Thoracic aorta (tissue), 2 donors: Measurements from ENCODE around the gene SPDYE2. TPM values are rescaled to one million over a fixed set of nuclear protein-coding genes. Genes with fewer than 3 reads are reported as not detected.
"Not testable (repeated sequence)": the region's sequence is repeated elsewhere in the genome, so short reads cannot be mapped to it uniquely, and the experiment has no call there.

ENCODE experiments used
- ATAC-seq: fragments of 150-250 bp; one replicate; pipeline ENCODE4 v1.8.0; 2017; ENCODE audit warnings: low read depth; ENCODE audit not compliant: insufficient number of reproducible peaks, low FRiP score
- DNase-seq: peaks from one replicate; pipeline ENCODE4 v3.0.0-alpha.2; 2020; ENCODE audit warnings: low spot score
- H3K27ac ChIP-seq, 2 donors: fragments of 200-600 bp; sonication (generic); 1 replicate in 1 of 2; 2 replicates in 1 of 2; pipeline ENCODE4 v1.5.1; 2016; ENCODE audit warnings: mild to moderate bottlenecking in 2 of 2, moderate library complexity in 2 of 2
- H3K27me3 ChIP-seq: fragments of 200-600 bp; sonication (generic); replicated peaks from 2 replicates; pipeline ENCODE4 v1.6.0; 2016; ENCODE audit warnings: mild to moderate bottlenecking; ENCODE audit not compliant: insufficient read depth
- H3K36me3 ChIP-seq: fragments of 200-600 bp; sonication (generic); one replicate; pipeline ENCODE4 v1.5.1; 2016
- H3K4me1 ChIP-seq, 2 donors: fragments of 200-600 bp; sonication (generic); 1 replicate in 1 of 2; 2 replicates in 1 of 2; pipeline versions ENCODE4 v1.5.1 to v1.6.0; 2016; ENCODE audit warnings: low read depth in 2 of 2, mild to moderate bottlenecking in 1 of 2; ENCODE audit not compliant: control insufficient read depth in 1 of 2
- H3K4me3 ChIP-seq: fragments of 200-600 bp; sonication (generic); 2 replicates; pipeline ENCODE4 v1.5.1; 2016; ENCODE audit warnings: mild to moderate bottlenecking
- H3K9me3 ChIP-seq: fragments of 200-600 bp; sonication (generic); 2 replicates; pipeline ENCODE4 v1.5.1; 2016
- total RNA-seq, 2 donors: library from RNA; depleted of rRNA; stranded (reverse); fragments of >200 nt; gene quantifications; one replicate each; pipeline versions ENCODE4 v1.1.0 to v1.2.3, GENCODE V29; 2016
- TF ChIP-seq, protein P1 (sequence below): fragments of 200-600 bp; sonication (generic); IDR thresholded peaks from one replicate; pipeline ENCODE4 v1.5.1; 2019; ENCODE audit warnings: antibody characterized with exemption

Gene SPDYE2
- total RNA-seq, 2 donors from 2014 or later: not detected

DNA sequence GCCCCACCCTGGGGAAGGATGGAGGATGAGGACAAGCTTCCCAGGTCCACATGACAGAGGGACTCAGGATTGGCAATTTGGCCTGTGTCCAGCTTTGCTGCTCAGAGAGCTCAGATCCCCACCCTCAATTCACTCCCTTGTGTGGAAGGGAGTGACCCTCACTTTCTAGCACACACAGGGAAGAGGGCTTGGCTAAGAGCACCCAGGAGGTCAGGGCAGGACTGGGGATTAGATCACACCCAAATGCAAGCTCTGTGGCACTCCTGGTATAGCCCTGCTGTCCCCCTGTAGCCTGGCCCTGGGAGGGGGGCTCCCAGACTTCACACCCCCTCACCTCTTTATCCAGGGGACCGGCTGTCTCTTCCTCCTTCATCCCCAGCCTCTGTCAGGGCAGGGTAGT lies 6.7 kb upstream of the SPDYE2 start:
- H3K36me3 ChIP-seq, DNase-seq, H3K4me3 ChIP-seq, ATAC-seq, H3K4me1 ChIP-seq, H3K27me3 ChIP-seq, H3K9me3 ChIP-seq, H3K27ac ChIP-seq: not testable (repeated sequence)

DNA sequence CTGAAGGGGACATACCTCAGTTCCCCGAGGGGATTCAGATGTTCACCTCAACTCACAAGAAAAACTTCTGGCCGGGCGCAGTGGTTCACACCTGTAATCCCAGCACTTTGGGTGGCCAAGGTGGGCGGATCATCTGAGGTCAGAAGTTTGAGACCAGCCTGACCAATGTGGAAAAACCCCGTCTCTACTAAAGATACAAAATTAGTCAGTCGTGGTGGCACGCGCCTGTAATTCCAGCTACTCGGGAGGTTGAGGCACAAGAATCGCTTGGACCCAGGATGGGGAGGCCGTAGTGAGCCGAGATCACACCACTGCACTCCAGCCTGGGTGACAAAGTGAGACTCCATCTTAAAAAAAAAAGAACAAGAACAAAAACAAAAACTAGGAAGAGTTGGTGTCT lies 5.7 kb upstream of the SPDYE2 start:
- not testable (repeated sequence) for H3K27ac ChIP-seq, H3K4me3 ChIP-seq, H3K9me3 ChIP-seq, ATAC-seq, H3K27me3 ChIP-seq, H3K4me1 ChIP-seq, DNase-seq, H3K36me3 ChIP-seq

DNA sequence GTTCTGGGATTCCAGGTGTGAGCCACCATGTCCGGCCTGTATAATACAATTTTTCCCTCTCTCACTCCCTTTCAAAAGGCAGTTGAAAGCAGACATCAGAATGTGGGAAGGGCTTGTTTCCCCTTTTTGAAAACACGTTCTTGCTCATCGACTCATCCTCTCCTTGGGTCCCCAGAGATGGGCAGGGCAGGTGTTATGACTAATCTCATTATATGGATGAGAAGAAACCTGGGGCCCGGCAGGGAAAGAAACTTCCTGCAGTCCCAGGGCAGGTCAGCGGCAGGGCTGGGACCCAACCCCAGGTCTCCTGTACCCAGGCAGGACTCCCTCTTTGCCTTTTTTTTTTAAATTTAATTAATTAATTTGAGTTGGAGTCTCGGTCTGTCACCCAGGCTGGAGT lies 4.7 kb upstream of the SPDYE2 start:
- DNase-seq, H3K27me3 ChIP-seq, H3K4me3 ChIP-seq, H3K27ac ChIP-seq, H3K9me3 ChIP-seq, H3K36me3 ChIP-seq, ATAC-seq, H3K4me1 ChIP-seq: not testable (repeated sequence)

DNA sequence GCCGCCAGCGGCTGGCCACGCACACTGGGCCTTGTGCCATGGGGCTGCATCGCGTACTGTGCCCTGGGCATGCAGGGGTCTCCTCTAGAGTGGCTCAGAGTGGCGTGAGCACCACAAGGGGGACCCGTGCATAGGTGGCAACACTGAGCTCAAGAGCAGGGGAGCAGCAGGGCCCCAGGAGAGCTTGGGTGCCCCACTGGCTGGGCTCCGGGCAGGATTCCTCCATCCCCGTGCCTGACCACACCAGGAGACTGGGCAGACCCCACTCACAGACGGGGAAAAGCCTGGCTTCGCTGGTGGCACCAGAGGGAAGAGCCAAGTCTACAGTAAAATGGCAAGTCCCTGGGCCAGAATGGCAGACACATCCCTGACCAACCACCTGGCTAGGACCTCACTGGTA lies 17.6 kb downstream of the SPDYE2 start:
- not testable (repeated sequence) for ATAC-seq, H3K36me3 ChIP-seq, H3K4me1 ChIP-seq, H3K27ac ChIP-seq, H3K4me3 ChIP-seq, H3K27me3 ChIP-seq, DNase-seq, H3K9me3 ChIP-seq

DNA sequence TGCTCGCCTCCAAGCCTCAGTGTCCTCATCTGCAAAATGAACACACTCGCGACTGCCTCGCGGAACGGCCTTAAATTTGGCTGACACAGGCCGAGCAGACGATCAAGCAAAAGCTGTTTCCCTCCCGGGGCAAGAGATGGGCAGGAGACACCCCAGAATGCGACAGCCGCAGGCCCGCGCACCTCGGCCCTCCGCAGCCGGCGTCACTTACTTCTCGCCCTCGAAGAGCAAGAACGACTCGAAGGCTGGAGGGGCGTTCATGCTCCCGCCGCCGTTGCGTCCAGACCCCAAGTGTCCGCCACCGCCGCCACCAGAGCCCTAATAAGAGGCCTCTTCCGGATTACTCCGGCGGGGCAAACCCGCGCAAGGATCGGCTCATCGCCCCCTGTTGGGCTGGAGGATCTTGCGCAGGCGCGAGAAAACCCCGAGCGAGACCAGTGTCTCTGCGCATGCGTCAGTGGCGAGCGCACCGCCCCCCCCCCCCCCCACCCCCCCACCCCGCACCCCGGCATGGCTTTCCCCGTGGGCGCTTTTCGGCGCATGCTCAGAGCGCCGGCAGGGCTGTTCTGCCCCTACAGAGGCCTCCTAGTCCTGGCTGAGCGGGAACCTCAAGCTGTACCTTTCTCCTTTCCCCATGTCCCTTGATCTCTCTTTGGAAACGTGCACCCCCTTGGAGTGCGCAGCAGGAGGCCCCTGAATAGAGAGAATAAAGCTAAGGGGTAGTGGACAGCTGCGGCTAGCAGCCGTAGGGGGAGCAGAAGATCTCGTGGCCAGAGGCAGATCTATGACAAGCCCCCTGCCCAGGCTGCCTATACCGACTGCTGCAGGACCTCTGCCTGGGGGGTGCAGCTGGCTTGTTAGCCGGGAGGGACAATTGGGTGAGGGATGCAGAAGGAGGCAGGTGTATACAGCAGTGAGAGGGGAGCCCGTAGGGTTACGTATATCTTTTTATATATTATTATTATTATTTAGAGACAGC lies 21.5 kb downstream of the SPDYE2 start, which contains the start of gene POLR2J3:
POLR2J3 (minus strand) TSS at position 323 of the 979 bp plus-strand sequence; CDS start at position 261, 62 bp downstream.
- not testable (repeated sequence) for H3K27me3 ChIP-seq, H3K4me1 ChIP-seq, H3K9me3 ChIP-seq, H3K36me3 ChIP-seq
- ATAC-seq (peak; percentile 100), DNase-seq (peak; percentile 30)
- H3K4me3 ChIP-seq: peak within 1 kb of the TSS; percentile 97
- peak within 1 kb of the TSS; percentile 61 to 63 for H3K27ac ChIP-seq
- TF ChIP-seq, protein P1, sequence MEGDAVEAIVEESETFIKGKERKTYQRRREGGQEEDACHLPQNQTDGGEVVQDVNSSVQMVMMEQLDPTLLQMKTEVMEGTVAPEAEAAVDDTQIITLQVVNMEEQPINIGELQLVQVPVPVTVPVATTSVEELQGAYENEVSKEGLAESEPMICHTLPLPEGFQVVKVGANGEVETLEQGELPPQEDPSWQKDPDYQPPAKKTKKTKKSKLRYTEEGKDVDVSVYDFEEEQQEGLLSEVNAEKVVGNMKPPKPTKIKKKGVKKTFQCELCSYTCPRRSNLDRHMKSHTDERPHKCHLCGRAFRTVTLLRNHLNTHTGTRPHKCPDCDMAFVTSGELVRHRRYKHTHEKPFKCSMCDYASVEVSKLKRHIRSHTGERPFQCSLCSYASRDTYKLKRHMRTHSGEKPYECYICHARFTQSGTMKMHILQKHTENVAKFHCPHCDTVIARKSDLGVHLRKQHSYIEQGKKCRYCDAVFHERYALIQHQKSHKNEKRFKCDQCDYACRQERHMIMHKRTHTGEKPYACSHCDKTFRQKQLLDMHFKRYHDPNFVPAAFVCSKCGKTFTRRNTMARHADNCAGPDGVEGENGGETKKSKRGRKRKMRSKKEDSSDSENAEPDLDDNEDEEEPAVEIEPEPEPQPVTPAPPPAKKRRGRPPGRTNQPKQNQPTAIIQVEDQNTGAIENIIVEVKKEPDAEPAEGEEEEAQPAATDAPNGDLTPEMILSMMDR: peak; percentile 37

DNA sequence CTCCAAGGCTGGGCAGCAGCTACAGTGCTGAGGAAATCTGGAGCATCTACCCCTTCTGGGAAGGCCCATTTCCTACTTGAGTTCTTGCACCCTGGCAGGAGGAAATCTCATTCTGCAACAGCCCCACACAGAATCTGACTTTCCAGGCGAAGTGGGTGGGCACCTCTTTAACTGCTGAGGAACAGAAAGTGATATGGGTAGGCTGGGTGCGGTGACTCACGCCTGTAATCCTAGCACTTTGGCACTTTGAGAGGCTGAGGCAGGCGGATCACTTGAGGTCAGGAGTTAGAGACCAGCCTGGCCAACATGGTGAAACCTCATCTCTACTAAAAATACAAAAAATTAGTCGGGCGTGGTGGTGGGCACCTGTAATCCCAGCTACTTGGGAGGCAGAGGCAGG lies 23.6 kb downstream of the SPDYE2 start:
- H3K4me1 ChIP-seq, DNase-seq, H3K27me3 ChIP-seq, H3K36me3 ChIP-seq, H3K27ac ChIP-seq, H3K4me3 ChIP-seq, ATAC-seq, H3K9me3 ChIP-seq: not testable (repeated sequence)

DNA sequence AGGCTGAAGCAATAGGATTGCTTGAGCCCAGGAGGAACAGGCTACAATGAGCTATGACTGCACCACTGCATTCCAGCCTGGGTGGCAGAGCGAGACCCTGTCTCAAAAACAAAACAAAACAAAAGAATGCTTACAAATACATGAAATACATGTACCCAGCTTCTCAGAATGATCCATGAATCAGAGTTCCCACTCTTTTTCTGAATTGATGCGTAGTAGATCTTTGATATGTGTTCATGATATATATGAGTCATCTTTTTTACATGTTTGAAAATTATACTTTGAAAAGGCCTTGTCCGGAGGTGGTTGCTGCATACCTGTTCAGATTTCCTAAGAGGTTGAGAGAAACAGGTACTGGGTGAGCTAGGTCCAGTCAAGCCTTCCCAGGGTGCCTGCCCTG lies 25.3 kb downstream of the SPDYE2 start:
- H3K4me3 ChIP-seq, ATAC-seq, H3K27ac ChIP-seq, H3K27me3 ChIP-seq, DNase-seq, H3K9me3 ChIP-seq, H3K36me3 ChIP-seq, H3K4me1 ChIP-seq: not testable (repeated sequence)

DNA sequence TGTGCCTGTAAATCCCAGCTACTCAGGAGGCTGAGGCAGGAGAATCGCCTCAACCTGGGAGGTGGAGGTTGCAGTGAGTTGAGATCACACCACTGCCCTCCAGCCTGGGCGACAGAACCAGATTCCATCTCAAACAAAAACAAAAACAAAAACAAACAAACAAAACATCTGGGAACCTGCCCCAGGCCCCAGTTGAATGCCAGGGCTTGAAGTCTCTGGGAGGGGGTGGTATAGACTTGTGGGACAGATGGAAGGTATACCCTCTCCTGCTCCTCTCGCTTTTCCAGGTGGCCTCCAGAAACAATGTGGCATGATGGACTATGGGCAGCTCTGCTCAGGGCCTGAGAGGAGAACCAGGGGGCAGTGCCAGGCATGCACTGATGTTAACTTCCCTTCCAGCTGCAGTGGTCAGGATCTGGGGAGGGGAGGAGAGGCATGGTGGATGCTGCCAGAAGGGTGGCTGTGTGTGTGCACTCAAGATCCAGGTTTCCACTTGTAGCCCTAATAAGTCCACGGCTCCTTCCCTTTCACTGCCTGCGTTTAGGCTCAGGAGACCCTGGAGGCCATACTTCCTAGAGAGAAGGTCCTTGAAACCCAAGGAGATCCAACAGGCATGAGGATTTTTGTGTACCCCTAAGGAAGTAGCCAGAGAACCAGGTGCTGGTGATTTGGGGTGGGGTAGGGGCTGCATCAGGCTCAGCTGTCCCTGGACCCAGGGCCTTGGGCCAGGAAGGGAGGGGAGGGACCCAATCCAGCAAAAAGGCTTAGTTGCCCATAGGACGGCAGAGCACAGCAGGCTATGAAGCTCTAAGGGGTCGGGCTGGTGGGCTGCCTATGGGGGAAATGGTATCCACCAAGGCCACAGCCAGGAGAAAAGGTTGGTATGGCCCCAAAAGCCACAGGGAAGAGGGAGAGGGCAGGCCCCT lies 26.6 kb downstream of the SPDYE2 start:
- not testable (repeated sequence) for H3K4me1 ChIP-seq, H3K9me3 ChIP-seq, H3K4me3 ChIP-seq, H3K36me3 ChIP-seq, H3K27me3 ChIP-seq, DNase-seq, ATAC-seq, H3K27ac ChIP-seq

DNA sequence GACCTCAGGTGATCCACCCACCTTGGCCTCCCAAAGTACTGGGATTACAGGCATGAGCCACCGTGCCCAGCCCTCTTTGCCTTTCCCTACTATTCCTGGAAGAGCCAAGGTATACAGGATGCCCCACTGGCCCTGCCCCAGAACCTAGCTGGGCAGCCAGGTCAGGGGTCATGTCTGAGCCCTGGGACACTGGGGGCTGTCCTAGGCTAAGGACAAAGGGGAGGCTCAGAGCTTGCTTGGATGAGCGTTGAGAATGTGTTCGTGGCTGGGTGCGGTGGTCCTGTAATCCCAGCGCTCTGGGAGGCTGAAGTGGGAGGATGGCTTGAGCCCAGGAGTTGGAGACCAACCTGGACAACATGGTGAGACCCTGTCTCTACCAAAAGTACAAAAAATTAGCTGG lies 27.5 kb downstream of the SPDYE2 start:
- not testable (repeated sequence) for DNase-seq, H3K4me3 ChIP-seq, H3K36me3 ChIP-seq, ATAC-seq, H3K27ac ChIP-seq, H3K27me3 ChIP-seq, H3K4me1 ChIP-seq, H3K9me3 ChIP-seq

DNA sequence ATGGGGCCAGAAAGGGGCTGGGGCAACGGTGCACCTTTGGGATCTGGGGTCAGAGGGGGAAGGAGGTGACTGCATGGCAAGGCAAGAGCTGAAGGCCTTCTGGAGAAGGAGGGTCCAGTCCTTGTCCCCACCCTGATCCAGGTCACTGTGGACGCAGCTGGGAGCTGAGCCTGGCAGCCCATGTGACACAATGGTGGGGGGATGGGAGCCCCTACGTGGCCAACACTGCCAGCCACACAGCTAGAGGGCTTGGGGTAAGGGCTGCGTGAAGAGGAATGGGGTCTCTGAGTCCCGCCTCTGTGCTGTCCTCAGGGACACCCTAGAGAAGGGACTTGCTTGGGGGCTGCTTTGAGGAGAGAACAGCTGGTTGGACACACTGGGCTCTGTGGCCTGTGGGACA lies 30.7 kb downstream of the SPDYE2 start:
- not testable (repeated sequence) for H3K4me1 ChIP-seq, DNase-seq, H3K36me3 ChIP-seq, H3K27me3 ChIP-seq, H3K4me3 ChIP-seq, H3K27ac ChIP-seq, ATAC-seq, H3K9me3 ChIP-seq

DNA sequence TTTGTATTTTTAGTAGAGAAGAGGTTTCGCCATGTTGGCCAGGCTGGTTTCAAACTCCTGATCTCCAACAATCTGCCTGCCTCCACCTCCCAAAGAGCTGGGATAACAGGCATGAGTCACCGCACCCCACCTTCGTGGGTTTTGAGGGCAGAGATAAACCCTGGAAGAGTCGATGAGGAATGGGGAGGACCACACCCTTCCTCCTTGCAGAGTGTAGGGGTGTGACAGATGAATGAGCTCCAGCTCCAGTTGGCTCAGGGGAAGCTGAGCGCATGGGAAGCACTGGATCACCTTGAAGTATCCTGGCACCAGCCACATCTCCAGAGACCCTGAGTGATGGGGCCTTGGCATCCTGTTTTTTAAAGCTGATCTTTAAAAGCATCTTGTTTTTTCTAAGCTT lies 32.5 kb downstream of the SPDYE2 start:
- H3K36me3 ChIP-seq, H3K4me3 ChIP-seq, H3K4me1 ChIP-seq, H3K9me3 ChIP-seq, H3K27me3 ChIP-seq, H3K27ac ChIP-seq, DNase-seq, ATAC-seq: not testable (repeated sequence)
